Right renal pelvis (tissue), 4 donors: Measurements from ENCODE around the gene GOLGA6L7. TPM values are rescaled to one million over a fixed set of nuclear protein-coding genes. Genes with fewer than 3 reads are reported as not detected.
"Not testable (repeated sequence)": the region's sequence is repeated elsewhere in the genome, so short reads cannot be mapped to it uniquely, and the experiment has no call there.

ENCODE experiments used
- DNase-seq, 4 donors: peaks; one replicate each; pipeline ENCODE4 v3.0.0-alpha.2; 2013; ENCODE audit warnings: low read depth in 4 of 4, low spot score in 3 of 4, missing footprints in 1 of 4
- polyA plus RNA-seq, 4 donors: library from polyadenylated mRNA; unstranded; fragments of 120-200 nt; gene quantifications; one replicate each; pipeline ENCODE4 v1.2.1, GENCODE V29; 2013; ENCODE audit not compliant: insufficient read length in 4 of 4

The GOLGA6L7 gene
- polyA plus RNA-seq, 4 donors = 0.24 to 0.47 (median 0.32) TPM; not detected in 1

DNA sequence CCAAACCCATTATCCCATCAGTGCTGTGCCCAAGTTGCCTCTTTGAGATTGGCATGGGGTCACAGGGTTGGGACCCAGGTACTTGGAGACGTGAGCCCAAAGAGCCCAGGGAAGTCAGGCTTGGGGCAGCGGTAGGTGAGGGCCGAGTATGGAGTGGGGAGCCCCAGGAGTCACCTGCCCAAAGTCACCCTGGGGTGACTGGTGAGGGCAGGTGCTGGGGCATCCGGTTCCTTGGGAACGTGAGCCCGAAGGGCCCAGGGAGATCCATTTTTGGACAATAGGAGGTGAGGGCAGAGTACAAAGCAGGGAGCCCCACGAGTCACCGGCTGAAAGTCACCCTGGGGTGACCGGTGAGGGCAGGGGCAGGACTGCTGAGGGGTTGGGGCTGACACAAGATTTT is 485 bp downstream of the GOLGA6L7 start:
- DNase-seq = not testable (repeated sequence)

DNA sequence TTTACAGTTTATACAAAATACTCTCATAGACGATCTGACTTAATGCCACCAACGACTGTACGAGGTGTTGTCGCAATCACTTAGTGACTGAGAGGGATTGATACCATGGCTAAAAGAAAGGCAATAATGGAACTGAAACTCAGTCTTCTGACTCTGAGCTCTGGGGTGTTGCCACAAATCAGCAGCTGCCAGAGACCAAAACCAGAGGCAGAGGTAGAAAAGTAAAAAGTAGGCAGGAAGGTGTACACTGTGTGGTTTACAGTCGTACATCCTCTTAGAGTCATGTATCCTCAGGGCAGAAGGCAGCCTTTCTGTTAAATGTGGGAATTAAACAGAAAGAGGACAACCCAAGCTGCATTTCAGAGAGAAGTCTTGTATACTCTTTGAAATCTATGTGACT is 1.2 kb downstream of the GOLGA6L7 start:
- DNase-seq = not testable (repeated sequence)

DNA sequence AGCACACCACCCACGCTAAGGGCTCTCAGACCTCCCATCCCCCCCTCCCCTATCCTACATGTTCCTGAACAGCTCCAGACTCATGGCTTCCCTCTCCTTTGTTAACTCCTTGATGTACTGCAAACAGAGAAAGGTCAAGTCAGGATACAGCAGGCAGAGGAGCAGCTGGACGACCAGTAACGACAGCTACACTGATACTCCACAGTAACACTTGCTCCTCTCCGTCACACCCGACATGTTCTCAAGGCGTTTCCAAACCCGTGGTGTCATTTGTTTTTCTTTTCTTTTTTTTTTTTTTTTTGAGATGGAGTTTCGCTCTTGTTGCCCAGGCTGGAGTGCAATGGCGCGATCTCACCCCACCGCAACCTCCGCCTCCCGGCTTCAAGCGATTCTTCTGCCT is 4.3 kb downstream of the GOLGA6L7 start:
- DNase-seq = not testable (repeated sequence)

DNA sequence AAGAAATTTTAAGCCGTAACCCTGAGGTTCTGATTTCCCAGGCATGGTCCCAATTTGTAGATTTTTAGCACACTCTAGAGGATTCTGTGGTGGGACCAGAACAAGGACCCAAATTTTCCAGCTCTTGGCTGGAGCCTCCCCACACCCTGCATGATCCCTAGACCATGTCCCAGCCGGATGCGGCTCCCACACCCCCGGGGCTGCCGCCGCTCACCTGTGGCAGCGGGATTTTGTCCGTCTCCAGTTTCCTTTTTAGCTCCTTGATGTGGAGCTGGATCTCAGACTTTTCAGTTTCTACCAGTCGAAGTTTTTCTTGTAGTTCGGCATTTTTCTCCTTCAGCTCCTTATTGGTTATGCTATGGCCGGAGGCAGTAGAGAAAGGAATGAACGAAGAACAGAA is 4.9 kb downstream of the GOLGA6L7 start:
- not testable (repeated sequence) for DNase-seq

DNA sequence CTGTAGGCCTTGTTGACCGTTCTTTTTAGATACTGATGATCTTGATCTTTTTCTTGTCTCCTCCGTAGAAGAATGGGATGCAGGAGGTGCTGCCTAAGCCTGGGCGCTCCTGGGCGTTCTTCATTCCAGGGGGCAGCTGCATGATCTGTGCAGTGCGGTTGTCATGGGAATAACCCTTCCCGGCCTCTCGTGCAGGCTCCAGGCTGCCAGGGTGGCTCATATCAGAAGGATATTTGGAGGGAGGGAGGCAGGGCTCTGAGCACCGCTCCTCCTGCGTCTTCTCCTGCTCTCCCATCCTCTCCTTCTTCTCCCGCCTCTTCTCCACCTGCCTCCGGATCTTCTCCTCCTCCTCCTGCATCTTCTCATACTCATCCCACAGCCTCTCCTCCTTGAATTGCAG is 6.2 kb downstream of the GOLGA6L7 start:
- not testable (repeated sequence) for DNase-seq

DNA sequence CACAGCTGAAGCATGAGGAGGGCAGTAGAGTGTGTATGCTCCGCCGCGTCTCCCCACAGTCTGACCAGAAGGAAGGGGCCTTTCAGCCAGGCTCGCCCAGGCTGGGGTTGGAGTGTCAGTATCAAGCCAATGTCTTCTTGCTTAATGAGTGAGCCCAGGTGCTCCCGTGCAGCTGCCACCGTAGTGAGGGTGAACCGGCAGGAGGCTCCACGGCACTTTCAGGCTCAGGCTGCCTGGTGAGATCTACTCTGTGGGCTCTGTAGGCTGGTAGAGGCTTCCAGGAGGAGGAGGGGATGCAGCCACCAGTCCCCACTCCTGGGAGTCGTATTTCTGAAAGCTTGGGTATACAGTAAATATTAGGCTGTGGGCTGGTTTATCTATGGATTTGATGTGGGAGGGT is 8.2 kb downstream of the GOLGA6L7 start:
- not testable (repeated sequence) for DNase-seq

DNA sequence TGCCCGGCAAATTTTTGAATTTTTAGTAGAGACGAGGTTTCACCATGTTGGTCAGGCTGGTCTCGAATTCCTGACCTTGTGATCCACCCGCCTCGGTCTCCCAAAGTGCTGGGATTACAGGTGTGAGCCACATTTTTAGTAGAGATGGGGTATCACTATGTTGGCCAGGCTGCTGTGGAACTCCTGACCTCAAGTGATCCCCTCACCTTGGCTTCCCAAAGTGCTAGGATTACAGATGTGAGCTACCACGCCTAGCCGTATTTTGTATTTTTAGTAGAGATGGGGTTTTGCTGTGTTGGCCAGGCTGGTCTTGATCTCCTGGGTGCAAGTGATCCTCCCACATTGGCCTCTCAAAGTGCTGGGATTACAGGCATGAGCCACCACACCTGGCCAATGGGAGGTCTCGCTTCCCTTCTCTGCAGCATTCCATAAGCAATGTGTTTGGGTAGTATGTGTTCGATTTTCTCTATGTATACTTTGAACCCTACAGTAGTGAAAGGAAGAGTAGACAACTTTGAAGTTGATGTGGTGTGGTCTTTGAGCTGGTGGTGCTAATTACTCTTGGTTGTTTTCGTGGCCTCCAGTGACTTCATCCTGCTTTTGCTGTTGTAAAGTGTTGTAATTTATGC is 13.4 kb downstream of the GOLGA6L7 start:
- DNase-seq = not testable (repeated sequence)

GRCh38 chr15:28831897-28832587 is 16.4 kb downstream of the GOLGA6L7 start:
- DNase-seq = peak; percentile 33 to 48 (median 40)

DNA sequence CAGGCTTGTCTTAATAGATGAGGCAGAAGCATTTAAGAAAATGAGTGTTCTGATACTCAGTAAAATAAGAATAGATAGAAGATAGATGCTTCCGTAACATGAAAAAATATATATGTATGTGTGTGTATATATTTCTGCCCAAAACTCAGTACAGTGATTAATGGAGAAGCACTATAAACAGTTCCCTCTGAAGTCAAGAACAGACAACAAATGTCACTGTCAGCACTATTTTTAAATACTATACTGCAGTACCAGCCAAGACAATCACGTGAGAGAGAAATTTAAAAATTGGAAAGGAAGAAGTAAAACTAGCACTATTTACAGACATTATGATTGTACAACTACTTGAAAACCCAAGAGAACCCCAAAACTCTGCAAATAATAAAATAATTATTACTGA is 27.0 kb downstream of the GOLGA6L7 start:
- DNase-seq = not testable (repeated sequence)

DNA sequence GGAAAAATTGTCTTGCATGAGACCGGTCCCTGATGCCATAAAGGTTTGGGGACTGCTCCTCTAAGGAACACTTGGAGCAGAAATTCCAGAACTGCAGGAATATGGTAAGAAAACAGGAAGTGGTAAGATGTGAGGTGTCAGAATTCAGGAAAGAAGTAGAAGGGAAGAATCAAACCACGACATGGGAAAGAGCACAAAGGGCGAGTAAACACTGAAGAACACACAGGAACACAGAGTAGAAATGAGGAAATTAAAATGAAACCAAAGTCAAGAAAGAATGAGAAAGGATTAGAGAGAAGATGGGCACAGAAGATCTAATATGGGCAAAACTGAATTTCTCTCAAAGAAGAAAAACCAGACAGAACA is 28.5 kb downstream of the GOLGA6L7 start:
- DNase-seq = not testable (repeated sequence)

GRCh38 chr15:28819019-28819929 is 29.2 kb downstream of the GOLGA6L7 start:
- not testable (repeated sequence) for DNase-seq

DNA sequence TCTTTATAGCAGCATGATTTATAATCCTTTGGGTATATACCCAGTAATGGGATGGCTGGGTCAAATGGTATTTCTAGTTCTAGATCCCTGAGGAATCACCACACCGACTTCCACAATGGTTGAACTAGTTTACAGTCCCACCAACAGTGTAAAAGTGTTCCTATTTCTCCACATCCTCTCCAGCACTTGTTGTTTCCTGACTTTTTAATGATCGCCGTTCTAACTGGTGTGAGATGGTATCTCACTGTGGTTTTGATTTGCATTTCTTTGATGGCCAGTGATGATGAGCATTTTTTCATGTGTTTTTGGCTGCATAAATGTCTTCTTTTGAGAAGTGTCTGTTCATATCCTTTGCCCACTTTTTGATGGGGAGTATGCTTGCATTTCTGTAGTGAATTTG is 30.3 kb downstream of the GOLGA6L7 start:
- not testable (repeated sequence) for DNase-seq

- not testable (repeated sequence) for DNase-seq
Observed at GRCh38 chr15:28814059-28814458, 34.4 kb downstream of the GOLGA6L7 start.

GRCh38 chr15:28813392-28813791 is 35.1 kb downstream of the GOLGA6L7 start:
- not testable (repeated sequence) for DNase-seq

GRCh38 chr15:28811852-28812550 is 36.4 kb downstream of the GOLGA6L7 start:
- not testable (repeated sequence) for DNase-seq

- DNase-seq = not testable (repeated sequence)
Observed at GRCh38 chr15:28810444-28810843, 38.0 kb downstream of the GOLGA6L7 start.

- DNase-seq = not testable (repeated sequence)
Observed at GRCh38 chr15:28808136-28808535, 40.3 kb downstream of the GOLGA6L7 start.

DNA sequence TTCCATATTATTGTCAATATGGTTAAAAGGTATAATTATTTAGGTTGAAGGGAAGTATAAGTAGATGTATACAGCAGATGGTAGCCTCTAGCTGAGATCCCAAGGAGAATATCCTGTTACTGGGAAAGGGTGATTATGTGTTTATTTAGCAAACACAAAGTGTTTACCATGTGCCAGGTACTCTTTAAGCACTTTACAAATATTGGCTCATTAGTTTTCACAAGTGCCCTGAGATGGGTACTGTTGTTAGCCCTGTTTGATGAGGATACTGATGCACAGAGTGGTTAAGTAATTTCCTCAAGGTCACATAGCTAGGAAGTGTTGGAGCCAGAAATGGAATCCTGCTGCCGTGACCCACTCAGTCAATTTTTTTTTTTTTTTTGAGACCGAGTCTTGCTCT is 48.1 kb downstream of the GOLGA6L7 start:
- DNase-seq = not testable (repeated sequence)

DNA sequence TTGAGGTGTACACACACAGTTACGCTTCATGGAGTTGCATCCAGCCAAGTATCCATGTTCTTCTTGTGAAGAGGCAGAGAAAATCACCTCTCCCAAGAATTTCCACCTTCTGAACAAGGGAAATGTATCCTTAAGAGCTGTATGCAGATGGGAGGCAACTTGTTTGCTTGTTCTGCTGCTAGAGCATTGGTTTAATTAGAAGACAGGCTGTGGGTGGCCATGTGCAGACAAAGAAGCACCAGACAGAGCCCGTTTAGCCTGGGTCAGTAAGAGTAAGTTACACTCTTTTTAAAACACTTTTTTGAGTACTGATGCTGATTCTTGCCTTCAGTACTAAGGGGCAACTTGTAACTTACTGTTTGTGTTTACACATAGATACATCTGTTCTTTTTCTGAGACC is 50.2 kb downstream of the GOLGA6L7 start:
- DNase-seq = not testable (repeated sequence)

GRCh38 chr15:28794231-28794630 is 54.2 kb downstream of the GOLGA6L7 start:
- not testable (repeated sequence) for DNase-seq
